Activated T-cell treated with anti-CD3 and anti-CD28 coated beads for 4 hours (primary cell): ENCODE results near the gene EDC3.
A peak's percentile ranks its signal among the peaks of the same experiment; 100 is the strongest.

Experiments used
- DNase-seq: peaks from one replicate; pipeline ENCODE4 v3.0.0-alpha.2; 2020

The EDC3 gene

DNA sequence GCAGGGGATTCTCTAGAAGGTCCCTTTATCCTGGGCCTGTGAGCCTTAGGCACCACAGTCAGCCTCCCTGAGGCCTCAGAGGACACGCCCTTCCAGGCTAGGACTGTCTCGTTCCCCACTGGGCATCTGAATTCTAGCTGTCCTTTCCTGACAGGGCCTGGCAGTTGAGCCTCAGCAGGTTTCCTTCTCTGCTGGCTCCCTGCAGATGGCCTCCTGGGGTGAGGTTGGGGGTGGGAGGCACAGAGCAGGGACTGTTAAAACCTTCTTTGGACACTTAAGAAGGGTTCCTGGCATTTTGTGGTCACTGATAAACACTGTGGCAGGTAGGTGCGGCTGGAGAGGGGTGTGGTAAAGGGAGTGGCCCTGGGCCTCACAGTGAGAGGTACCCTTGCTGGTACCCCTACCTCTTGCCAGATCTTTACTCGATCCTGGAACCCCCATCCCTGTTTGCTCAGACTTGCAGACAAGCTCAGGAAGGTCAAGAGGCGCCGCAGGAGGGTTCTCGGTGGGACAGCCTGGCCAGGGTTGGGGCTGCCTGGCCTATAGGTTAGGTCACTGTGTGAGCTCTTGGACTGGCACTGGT lies 71.7 kb downstream of the EDC3 start:
- DNase-seq, result no peak

DNA sequence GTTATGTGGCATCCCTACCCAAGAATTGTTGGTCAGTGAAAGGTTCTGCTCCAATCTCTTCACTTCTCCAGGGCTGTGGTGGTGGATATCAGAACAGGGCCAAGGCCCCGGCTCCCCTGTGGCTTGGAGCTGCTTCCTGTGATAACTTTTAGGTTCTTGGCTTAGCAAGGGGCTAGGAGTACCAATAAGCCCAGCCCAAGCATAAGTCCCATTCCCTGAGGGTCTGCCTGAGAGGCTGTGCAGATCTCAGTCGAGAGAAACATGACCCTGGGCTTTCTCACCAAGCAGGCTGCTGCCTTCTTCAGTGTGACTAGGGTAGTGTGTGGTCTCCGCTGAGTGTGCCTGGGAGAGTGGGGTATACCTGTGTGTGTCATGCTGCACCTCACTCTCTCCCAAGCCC lies 73.1 kb downstream of the EDC3 start:
- DNase-seq, result no peak

DNA sequence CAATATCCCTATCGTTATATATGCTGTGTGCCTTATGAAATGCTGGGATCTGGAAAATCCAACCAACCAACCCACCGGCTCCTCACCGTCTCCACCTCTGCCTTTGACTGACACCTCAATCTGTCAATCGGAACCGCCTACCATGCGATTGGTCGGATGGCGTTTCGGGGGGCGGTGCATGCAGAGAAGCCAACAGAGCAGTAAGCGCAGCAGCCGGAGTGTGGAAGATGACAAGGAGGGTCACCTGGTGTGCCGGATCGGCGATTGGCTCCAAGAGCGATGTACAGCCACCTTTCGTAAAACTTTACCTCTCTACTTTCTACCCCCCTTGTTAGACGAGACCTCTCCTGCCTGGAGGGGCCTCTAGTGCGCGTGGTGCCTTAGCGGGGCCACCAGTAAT lies 73.9 kb downstream of the EDC3 start:
- no peak for DNase-seq

DNA sequence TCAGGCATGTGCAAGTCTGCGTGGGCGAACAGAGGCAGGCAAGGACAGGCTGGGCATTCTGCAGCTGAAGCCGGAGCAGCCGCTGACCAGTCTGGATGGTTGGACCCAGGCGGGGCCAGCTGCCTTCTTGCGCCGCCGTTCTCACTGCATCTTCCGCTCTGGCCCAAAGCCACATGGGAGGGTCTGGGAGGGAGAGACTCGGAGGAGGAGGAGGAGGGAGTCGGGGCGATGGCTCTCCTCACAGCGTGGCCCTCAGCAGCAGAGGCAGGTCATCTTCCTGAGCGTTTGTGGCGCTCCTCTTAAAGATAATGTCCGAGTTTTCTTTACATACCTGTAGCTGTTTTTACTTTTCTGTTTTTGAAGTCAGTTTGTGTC lies 74.3 kb downstream of the EDC3 start:
- no peak for DNase-seq

DNA sequence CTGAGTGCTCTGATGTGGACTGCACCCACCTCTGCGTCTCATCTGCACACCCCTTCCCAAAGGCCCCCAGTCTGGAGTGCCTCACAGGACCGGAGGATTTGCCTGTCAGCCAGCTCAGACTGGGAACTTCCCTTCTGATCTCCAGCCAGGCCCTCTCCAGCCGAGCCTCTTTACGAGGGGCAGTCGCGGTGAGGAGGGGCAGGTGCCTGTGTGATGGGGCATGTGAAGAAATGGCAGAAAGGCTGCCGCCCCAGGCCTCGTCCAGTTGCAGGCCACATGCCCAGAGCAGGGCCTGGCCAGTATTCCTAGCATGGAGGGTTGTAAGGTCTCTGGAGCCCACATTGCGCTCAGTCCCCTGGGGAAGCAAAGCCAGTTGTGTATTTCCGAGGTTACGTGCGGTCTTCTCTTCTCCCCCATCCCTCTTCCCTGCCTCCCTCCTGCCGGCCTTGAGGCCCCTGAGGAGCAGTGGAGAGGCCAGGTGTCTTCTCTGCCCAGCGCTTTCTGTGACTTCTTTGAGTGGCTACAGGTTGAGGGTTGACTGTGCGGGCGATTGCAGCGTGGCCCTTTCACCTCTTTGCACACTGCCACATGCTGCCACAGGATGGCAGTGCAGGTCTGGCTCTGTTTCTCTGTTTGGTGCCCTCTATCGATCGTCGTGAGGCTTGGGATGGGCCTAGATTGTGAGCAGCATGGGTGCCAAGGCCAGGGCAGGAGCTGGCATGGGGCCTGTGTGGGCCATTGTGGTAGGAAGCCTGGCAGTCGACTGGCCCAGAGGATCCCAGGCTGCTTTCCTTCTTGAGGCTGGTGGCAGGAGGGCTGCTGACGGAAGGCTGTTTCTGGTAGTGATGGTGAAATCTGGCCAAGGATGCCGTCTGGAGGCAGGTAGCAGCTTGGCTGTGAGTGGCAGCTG lies 74.9 kb downstream of the EDC3 start:
- DNase-seq, result peak; percentile 61

DNA sequence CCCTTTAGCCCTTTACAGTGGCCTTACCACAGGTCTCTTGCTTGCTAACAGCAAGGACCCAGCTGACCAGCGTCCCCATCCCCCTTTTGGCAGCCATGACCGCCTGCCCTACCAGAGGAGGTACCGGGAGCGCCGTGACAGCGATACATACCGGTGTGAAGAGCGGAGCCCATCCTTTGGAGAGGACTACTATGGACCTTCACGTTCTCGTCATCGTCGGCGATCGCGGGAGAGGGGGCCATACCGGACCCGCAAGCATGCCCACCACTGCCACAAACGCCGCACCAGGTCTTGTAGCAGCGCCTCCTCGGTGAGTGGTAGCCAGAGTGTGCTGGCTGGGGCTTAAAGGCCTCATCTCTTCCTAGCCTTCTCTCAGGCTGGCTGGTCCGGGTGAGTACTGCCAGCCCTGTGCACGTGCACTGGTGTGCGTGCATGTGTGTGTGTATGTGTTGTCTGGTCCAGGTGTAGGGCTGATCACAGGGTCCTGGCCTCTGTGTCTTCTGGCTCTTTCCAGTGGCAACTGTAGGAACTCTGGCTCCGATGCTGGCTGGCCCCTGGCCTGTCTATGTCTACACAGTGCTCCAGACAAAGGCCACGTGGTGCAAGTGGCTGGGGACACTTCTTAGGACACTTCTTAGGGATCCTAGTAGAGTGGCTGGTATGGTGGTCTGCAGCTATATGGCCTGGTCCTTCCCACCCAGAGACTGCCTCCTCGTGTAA lies 75.7 kb downstream of the EDC3 start:
- DNase-seq, result no peak

DNA sequence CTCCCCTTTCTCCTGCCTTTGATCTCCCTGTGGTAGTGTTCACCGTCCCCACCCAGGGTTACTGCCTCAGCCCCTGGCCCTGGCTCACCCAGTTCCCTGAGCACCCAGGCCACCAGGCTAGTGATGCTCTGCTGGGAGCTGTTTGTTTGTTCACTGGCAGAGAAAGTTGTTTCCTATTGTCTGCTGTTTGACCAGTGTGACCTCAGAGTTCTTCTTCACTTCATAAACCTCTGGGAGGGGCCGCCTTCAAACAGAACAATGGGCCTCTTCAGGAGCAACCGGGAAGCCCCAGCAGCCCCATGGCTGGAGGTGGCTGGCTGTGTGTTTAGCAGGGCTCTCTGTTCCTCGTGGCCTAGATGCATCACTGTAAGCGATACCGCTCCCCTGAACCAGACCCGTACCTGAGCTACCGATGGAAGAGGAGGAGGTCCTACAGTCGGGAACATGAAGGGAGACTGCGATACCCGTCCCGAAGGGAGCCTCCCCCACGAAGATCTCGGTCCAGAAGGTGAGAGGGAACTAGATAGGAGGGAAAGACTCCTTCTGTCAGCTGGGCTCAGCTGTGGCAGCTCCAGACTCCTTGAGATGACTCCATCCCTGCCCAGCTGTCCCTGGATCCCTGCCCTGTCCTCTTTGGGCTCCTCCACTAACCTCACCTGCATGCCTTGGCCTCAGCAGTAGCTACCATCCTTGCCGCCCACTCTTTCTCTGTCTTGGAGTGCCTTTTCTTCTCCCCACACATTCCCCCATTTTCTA lies 76.8 kb downstream of the EDC3 start:
- no peak for DNase-seq

DNA sequence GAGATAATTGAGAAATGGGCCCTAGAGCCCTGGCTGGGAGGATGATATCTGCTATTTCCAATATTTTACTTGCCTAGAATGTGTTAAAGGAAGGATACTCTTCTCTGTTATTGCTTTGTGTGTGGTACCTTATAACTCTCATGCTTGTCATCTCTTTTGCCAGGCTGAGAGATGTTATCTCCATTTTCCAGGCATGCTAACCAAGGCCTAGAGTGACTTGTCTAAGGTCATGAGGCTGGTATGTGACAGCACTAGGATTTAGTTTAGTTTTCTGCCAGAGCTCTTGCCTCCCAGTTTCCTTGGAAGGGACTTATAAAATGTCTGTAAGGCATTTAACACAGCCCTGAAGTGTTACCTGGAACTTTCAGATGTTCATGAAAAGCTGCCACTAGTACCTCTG lies 78.8 kb downstream of the EDC3 start:
- no peak for DNase-seq

DNA sequence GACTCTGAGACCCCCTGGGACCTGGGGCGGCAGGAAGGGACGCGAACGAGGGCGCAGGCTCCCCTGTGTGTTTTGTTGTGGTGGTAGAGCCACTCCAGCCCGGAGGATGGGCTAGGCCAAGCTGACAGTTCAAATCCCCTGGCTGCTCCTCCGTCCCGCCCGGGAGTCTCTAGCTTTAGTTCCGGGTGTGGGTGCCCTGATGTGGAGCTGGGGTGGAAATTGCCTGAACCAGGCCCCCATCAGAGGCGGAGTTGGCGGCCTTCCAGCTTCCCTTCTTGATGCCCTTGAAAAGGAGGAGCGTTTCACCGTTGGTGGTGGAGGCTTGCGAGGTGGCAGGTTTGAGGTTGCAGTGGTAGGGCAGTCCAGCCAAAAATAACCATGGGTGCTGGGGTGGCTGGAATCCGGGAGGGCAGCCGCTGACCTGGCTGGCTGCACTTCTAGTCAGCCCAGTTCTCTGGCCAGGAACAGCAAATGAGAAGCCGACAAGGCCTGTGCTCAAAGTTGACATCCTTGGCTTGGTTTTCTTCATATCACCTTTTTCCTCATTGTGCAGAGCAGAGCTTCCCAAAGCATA lies 79.4 kb downstream of the EDC3 start:
- DNase-seq, result peak; percentile 43

DNA sequence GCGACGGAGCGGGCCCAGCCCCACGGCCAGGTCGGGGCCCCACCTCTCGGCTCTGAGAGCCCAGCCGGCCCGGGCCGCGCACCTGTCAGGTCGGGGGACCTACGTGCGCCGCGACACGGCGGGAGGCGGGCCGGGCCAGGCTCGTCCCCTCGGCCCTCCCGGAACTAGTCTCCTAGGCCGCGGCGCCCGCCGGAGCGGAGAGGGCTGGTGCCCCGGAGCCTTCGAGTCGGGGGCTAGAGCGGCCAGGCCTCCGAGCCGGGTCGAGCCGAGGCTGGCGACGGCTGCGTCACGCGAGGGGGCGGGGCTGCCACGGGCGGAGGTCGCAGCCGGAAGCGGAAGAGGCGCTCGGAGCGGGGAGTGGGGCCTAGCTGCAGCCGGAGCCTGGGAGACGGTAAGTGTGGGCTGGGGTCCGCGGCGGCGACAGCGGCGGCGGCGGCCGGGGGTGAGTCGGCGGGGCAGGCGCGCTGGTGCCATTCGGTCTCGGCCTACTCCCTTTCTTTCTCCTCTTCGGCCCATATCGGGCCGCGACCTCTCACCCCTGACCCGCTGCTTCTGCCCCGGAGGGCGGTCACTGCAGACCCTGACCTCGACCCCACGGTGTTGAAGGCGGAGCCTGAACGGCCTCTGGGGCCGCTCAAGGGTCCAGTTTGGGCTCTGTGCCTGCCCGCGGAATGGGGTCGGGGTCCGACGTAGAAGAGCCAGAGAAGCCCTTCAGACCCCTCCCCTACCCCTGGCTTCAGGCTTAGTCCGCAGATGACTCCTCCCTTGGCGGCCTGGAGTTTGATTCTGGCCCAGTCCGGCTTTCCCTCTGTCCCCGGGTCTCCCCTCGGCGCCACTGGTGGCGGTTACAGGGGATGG lies 80.1 kb downstream of the EDC3 start, which contains the start of gene CLK3:
CLK3 (plus strand) TSS at position 329 of the 858 bp plus-strand sequence. CDS start 3,361 bp downstream, outside the sequence.
- DNase-seq, result peak; percentile 93

DNA sequence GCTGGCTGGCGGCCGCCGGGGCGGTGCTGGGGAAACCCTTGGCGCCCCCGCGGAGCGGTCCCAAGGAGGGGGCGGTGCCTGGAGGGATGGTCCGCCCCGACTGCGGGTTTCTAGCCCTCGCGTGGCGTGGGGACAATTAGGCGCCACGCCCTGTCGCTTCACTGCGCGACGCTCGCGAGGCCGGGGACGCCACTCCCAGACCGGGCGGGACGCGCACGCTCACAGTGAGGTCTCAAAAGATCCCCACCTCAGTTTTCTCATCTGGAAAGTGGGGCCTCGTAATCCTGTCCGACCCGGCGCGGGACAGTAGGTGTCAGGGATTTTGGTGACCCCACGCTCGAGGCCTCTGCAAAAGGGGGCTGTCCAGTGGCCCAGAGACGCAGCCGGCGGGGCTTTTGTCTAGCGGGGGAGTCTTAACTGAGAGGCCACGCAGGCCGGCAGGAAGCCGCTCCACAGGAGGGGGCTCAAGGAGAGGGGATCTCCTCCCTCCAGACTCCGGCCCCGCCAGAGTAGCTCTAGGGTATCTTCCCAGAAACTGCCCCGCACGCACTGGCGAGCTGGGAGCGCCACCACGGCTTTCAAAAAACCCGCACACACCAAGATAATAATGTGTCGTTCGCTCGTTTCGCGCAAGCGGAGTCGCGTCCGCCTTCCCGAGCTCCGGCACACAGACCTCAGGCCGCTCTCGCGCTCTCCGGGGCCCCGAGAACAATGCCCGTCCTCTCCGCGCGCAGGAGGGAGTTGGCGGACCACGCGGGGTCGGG lies 80.9 kb downstream of the EDC3 start:
- DNase-seq, result peak; percentile 85

DNA sequence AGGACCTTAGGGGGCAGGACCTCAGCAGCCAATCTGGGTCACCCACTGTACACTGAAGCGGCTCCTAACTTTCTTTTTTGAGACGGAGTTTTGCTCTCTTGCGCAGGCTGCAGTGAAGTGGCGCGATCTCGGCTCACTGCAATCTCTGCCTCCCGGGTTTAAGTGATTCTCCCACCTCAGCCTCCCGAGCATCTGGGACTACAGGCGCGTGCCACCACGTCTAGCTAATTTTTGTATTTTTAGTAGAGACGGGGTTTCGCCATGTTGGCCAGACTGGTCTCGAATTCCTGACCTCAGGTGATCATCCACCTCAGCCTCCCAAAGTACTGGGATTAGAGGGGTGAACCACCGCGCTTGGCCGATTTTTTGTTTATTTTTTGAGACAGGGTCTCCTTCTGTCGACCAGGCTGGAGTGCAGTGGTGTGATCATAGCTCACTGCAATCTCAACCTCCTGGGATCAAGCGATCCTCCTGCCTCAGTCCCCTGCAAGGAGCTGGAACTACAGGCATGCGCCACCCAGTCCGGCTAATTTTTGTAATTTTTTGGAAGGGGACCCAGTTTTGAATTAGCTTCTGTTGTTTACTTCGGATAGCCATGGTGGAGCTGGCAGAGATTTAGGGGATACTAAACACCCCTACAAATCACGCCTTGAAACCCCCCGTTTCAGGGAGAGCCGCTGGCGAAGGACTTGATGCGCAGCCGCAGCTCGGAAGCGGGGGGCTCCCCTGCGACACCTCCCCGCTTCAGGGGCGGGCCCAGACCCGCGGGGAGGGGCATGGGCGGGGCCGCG lies 81.7 kb downstream of the EDC3 start:
- no peak for DNase-seq

DNA sequence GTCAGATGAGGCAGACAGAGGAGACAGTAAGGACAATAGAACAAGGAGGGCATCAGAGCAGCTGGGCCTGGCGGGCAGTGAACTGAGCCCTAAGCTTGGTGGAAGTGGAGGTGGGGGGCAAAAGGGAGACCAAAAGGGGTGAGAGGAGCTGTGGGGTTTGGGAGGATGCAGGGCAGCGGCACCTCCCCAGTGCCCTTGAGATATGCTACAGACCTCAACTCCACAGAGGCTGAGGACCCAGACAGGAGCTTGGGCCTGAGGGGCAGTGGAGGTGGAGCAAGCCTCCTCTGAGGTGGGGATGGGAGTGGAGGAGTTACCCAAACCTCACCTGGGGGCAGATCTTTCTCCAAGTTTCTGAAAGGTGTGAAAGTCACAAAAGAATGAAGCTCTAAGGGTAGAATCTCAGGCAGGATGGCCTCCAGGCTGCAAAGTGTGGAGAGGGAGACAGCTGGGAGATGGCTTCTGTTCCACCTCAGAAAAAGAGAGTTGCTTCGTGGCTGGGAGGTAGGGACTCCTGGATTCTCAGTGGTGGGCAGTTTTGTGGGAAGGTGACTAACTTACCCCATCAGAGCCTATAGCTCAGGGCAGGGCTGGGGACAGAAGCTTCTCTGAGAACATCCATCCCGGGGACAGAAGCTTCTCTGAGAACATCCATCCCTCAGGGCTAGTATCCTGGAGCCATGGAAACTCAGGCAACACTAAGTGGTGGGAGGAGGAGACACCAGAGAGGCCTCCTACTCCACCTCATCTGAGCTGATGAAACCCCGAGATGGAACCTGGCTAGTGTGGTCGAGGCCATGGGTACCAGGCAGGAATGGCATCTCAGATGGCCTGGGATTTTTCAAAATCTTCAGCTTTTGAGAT lies 82.5 kb downstream of the EDC3 start:
- no peak for DNase-seq

DNA sequence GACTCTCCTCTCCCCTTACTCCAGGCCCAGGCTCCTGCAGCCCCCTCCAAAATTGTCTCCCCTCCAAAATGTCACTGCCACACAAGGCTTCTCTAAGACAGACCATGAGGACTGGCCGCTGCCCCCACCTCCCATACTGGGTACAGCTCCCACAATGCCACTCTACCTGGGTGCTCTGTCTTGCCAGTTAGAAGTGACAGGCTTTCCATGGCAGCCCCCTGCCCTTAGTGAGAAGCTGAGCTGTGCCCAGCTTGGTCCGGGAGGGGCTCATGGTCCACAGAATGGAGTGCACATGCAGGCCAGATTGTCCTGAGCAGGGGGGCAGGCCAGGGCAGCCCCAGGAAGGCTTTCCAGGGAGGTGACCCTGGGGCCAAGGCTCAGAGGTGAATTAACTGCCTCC lies 83.1 kb downstream of the EDC3 start:
- no peak for DNase-seq

DNA sequence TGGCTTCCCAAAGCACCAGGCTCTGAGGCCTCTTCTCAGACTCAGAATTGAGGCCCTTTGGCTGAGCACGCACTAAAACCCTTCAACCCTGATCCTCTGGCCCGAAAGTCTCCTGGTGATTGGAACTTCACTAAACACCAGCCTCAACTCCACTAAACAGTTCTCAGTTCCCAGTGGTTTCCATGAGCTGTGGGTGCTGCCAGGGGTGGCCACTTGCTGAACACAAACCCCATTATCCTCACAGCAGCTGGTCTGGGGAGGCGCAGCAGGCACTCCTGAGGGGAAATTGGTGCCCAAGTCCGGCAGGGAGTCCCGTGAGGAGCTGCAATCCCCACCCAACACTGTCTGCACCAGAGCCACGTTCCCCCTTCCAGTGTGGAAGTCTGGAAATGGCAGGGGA lies 84.0 kb downstream of the EDC3 start:
- no peak for DNase-seq

DNA sequence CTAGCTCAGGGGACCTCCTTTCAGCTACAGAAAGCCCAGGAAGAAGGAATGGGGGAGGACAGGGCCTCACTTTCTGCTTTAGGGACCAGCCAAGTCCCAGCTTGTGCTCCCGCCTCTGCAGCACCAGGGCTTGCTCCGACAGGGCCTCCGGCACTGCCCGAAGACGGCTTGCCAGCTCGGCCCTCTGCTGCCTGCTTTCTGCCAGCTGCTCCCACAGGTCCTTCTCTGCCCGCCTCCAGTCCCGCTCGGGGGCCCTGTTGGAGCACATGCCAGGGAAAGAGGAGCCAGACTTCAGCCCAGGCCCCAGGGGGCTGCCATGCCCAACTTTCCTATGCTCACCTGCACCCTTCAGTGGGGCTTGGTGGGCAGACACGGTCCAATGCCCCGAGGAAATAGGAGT lies 84.5 kb downstream of the EDC3 start:
- DNase-seq, result no peak

DNA sequence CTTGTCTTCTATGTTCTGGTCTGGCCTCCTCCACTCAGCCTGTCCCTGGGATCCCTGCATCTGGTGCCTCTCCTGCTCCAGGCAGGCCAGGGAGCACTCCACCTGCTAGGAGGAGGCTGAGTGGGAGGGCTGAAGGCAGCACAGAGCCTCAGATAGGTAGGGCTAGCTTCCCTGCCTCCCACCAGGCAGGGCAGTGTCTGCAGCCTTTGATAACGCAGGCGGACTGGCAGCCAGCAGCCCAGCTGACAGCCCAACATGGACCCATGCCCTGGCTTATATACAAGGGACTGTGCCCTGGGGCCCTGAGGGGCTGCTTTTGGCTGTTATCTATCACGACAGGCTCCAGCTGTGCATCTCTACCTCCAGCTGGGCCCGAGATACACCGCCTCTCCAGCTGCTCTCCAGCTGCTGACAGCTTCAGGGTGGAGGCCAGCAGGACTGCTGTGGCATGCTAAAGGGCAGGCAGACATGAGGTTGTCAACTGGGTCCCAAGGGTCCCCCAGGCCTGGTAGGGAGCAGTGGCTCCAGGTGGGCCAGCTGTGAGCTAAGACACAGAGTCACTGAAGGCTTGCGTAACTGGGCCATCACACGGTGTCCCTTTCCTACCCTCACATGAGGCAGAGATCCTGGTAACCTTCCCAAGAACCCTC lies 85.4 kb downstream of the EDC3 start:
- DNase-seq, result no peak

DNA sequence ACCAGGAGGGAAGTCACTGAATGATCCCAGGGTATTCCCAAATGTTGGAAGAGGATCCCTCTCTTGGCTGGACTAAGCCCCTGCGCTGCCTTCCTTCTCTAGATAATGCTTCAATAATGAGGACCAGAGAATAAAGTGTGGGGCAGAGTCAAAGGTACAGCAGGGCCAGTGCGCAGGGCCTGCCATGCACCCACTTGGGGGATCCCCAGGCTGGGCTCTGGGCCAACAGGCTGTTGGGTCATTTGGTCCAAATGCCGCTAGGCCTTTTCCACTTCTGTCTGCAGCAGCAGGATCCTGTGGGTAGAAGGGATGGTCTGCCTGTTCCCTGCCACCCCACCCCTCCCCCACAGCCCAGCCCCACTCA lies 85.9 kb downstream of the EDC3 start:
- no peak for DNase-seq

DNA sequence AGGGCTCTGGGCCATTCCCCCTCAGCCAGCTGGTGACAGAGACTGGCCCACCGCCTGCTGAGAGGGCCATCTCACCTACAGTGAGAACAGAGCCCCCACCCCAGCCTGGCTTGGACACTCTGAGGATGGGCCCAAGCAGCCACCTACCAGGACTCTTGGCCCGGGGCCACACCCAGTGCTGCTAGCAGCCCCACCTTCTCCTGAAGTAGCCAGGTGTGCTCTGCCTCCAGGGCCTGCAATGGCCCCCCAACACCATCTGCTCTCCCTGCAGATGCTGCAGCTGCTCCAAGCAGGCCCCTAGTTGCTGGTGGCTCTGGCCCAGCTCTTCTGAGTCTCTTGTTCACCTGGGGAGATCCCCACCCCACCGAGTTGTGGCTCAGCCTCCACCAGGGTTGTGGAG lies 87.0 kb downstream of the EDC3 start:
- DNase-seq, result no peak
